GM18498 (cell line): ENCODE measurements around the gene PIGC.

Source experiments
- ATAC-seq: cut with Tn5 transposase; IDR thresholded peaks from one replicate; pipeline ENCODE4 v1.9.1; 2021; ENCODE audit warnings: mild to moderate bottlenecking, moderate library complexity; ENCODE audit not compliant: unreplicated experiment

The PIGC gene

DNA sequence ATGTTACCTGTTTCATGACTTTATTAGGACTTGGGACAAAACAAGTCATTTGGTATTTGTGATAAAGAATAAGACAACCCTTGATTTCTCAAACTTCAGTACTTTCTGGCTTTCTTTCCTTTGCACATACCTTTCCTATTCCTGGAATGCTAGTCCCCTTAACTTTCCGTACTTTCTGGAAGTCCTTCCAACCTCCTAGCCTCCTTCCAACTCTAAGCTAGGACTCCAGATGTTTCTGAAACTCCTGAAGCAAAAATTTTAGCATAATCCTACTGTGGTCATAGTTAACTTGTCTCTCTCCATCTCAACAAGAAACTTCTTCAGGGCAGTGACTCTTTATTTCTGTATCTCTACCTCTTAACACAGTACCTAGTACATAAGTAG lies 43.2 kb downstream of the PIGC start:
- ATAC-seq, result no peak

DNA sequence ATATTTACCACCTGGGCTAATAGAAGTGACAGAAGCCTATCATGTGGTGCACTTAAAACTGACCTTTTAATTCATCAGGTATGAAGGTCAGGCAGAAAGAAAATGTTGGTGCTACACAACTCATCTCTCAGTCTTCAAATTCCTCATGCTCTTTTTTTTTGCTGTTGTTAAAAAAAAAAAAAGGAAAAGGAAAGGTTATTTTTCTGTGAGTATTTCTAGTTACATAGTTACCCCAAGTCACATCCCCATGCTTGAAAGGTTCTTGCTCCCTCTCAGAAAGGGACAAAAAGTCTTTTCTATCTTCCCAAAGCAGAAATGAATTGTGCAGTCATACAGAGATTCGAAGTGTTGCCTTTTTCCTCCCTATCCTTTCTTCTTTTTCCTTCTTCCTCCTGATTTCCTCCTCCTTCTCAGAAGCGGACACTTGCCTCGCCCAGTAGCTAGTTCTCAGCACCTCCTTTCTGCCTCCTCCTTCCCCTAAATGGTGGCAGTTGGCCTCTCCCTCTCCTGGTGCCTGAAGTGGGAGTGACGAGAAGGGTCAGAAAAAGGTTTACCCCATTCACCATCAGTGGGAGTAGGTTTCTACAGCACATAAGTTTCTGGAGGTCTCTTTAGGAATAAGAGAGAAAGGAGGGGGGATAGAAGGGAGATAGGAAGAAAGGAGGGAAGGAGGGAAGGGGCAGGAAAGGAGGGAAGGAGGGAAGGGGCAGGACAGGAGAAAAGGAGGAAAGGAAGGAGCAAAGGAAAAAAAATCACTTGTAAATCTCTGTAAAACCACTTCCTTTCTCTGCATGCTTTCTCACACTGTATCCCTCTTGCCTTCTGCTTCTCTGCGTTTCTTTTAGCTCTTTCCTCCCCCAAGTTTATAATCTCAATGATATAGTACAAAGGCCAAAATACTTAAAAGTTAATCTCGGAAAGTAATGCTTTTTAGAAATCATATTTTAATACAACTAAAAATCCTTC lies 43.8 kb downstream of the PIGC start:
- no peak for ATAC-seq

DNA sequence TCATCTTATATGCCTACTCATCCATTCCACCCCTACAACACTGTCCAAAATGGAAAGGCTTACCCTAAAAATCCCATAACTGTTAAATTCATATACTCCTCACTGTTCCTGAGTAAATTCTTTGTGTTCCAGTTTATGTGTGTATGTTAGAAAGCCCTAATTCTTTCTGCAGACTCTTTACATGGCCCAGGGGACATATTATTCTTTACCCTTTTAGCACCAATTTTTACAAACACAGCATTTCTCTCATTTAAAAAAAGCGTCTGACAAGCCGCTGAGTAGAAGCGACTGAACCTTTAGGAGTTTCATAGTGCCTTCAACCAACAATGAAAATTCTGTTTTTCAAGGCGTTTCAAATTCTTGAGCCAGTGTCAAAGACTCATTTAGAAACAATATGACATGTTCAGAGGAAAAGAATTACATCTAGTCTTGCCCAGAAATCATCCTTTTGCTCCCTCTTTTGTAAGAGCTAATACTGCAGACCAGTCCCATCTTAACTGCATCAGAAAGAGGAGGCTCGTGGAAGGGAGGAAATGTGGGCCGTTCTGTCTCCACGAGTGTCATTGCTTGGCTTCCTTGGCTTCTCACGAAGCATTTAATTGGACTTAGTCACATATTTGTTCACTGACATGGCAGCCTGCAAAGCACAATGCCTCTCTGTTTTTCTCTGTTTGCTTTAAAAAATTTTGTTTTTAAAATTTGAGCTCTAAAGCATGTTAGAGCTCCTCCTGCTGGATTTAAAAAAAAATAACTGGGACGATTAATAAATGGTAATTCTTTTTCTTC lies 44.7 kb downstream of the PIGC start:
- ATAC-seq, result no peak

DNA sequence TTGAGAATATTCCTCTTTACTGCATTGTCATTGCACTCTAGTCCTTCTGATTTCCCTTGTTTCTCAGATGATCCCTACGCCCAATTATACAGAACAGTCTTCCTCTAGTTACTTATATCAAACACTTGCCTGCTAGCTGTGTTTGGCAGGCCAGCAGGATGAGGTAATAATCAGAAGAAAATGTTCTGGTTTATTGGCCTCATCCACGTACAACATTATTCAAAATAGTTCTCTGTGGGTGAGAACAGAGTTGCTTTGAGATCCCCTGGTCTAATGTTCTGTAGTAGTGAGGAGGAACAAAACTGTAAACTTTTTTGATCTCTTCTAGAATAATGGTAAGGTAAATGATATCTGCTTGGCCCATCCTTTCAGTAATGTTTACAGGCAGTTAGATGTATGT lies 45.7 kb downstream of the PIGC start:
- no peak for ATAC-seq

DNA sequence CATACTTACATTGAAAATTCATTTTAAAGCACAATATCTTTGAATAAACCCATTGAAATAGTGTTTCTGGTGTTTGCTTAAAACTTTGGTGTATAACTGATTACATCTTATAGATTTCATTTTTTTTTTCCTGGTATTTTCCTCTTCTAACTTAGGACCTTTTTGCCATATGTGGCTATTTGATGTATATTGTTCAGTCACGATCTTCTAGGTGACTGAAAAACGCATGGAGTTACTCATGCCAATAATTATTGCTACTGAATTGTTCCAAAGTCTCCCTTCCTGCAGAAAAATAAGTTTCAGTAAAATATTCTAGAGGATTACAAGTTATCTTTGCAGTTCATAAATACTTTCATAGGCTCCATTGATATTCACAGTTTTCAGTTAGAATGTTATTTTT lies 46.2 kb downstream of the PIGC start:
- no peak for ATAC-seq

DNA sequence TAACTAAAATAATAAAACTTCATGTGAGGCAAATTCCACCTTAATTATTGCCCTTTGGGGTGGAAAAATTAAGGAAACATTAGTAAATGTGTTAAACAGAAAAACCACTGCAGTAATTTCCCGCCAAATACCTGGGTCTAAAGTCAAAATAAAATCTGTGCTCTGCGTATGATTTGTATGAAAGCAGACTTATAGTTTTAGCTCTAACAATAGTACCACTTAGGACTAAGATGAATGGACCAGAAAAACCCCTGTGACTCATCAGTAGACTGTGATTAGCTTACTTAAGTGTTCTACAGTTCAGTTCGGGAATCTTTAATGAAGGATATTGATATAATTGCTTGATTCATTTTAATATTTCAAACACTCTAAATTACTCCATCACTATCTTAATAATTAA lies 46.6 kb downstream of the PIGC start:
- ATAC-seq, result no peak

DNA sequence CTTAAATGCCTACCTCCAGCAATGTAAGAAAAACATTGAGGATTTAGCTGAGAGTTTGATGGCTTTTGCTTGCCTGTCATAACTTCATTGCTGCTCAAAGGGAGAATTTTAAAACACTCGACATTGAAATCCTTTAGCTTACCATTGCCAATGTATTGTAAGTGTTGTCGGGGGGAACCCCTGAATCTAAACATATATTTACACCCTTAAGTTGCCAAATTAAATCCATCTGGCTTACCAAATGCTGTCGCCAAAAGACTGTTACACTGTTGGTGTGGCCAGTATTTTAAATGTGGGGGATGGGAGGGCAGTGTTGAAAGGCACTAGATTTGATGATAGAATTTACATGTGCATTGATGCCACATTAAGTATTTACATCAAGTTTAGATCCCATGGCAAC lies 48.3 kb downstream of the PIGC start:
- ATAC-seq, result no peak

DNA sequence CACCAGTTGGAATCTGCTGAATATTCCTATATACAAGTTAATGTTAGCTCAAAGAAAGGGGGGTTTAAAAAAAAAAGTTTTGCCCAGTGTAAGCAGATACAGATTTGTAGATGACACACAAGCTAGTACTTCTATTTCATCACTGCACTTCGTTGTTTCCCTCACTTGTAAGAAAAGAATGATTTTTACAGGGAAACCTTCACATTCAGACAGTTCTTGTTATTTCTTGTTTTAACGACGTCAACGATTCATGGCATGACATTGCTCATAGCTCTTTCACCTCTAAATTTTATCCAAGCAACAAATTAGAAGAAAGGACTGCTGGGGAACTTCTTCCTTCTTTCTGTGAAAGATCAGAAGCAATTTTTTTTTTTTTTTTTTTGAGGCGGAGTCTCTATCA lies 49.1 kb downstream of the PIGC start:
- no peak for ATAC-seq

DNA sequence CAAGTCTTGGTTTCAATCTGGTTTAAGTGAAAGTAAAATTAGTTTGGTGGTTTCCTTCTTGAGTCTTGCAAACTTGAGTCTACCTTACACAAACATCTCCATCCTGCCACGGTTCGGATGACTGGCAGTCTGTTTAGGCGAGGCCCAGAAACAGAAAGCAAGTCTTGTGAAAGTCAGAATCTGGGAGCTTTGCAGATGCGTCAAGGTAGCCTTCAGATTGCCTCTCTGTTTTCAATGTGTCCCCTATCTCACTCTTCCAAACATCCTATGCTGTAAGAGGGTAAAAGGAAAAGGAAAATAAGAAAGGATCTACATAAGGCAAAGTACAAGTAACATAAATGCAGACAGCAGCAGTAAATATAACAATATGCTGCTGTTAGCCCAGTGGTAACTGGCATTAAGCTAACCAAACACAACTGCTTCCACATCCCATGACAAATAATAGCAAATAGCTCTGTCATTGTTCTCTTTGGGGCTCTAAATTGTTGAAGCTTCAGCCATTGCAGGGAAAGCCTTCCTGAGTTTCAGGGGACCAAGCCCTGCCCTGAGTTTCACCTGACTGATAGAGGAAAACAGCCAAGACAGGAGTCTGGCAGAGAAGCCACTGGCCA lies 49.6 kb downstream of the PIGC start:
- peak; percentile 84 for ATAC-seq

DNA sequence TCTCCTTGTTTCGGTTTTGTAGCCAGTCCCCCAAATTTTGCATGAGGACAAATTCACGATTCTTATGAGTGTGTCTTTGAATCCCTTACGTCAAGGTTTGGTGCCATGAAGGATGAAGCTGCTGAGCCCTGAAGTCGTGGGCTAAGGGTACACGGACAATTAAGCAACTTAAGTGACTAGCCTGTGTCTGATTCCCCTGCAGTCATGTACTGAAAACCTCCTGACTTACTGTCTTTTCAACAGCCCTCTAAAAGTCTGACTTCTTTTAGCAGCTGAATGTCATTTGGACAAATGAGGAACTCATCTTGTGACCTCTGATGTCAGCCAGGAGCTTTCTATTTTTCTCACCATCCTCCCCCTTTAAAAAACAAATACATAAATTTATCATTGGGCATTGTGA lies 50.5 kb downstream of the PIGC start:
- ATAC-seq, result no peak

DNA sequence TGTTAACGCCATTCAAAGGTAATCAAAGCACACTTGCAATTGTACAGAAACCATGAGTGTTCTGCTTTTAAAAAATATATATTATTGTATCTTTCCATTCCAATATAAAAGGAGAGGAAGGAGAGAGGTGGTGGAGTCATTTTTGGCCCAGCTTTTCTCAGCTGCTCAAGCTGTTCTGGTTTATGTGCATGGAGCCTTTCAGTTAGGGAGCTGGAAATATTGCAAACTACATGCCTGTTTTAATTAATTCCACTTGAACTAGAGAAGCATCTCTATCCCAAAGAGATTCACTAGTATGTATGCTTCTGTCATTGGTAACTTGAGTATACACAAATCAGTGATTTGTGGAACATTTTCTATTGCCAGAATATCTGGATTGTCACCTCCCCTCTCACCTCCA lies 51.9 kb downstream of the PIGC start:
- no peak for ATAC-seq
